CD8-positive, alpha-beta memory T cell (primary cell): ENCODE data around the gene FADD. TPM values are rescaled to one million over a fixed set of nuclear protein-coding genes. Genes with fewer than 3 reads are reported as not detected.

Experiments used
- CTCF ChIA-PET: fragments of 350-600 bp; sonication (Branson Sonifier 250); formaldehyde crosslinking; loops from one replicate; lab custom pipeline; 2021; ENCODE audit warnings: antibody characterized with exemption; lab: Charles Lee
- POLR2A ChIA-PET: fragments of 350-600 bp; sonication (Branson Sonifier 250); formaldehyde crosslinking; loops from one replicate; lab custom pipeline; 2021; ENCODE audit warnings: antibody characterized with exemption; lab: Charles Lee
- DNase-seq, 5 donors: peaks; one replicate each; pipeline versions ENCODE4 v3.0.0 to v3.0.0-alpha.2; 2020 to 2022; ENCODE audit warnings: mixed read lengths in 1 of 5
- H3K27ac ChIP-seq: one replicate; pipeline ENCODE4 v1.7.0; 2013; ENCODE audit warnings: low read depth, mild to moderate bottlenecking, low read length, moderate library complexity
- H3K27me3 ChIP-seq: 2 replicates; pipeline ENCODE4 v1.7.0; 2013; ENCODE audit warnings: low read length, mild to moderate bottlenecking; ENCODE audit not compliant: insufficient read depth, poor library complexity, severe bottlenecking
- H3K36me3 ChIP-seq: 2 replicates; pipeline ENCODE4 v1.7.0; 2013; ENCODE audit warnings: mild to moderate bottlenecking, low read length, moderate library complexity; ENCODE audit not compliant: insufficient read depth
- H3K4me1 ChIP-seq: 2 replicates; pipeline ENCODE4 v1.7.0; 2013; ENCODE audit warnings: mild to moderate bottlenecking, low read length, moderate library complexity; ENCODE audit not compliant: insufficient read depth
- H3K4me3 ChIP-seq: 2 replicates; pipeline ENCODE4 v1.7.0; 2013; ENCODE audit warnings: mild to moderate bottlenecking, low read length
- H3K9me3 ChIP-seq: 2 replicates; pipeline ENCODE4 v1.7.0; 2013; ENCODE audit warnings: mild to moderate bottlenecking, low read length
- H3K27ac Mint-ChIP-seq, 8 donors: one replicate each; pipeline ENCODE4 v1.8.0; 2020 to 2021; ENCODE audit warnings: mixed read lengths in 8 of 8, mild to moderate bottlenecking in 6 of 8, inconsistent platforms in 3 of 8, moderate library complexity in 3 of 8
- H3K27me3 Mint-ChIP-seq, 2 donors: one replicate each; pipeline ENCODE4 v1.8.0; 2020 to 2021; ENCODE audit warnings: mixed read lengths in 2 of 2, mild to moderate bottlenecking in 1 of 2, moderate library complexity in 1 of 2
- H3K36me3 Mint-ChIP-seq, 3 donors: one replicate each; pipeline ENCODE4 v1.8.0; 2020 to 2021; ENCODE audit warnings: mixed read lengths in 3 of 3, inconsistent platforms in 1 of 3, mild to moderate bottlenecking in 1 of 3
- H3K4me1 Mint-ChIP-seq, 3 donors: one replicate each; pipeline ENCODE4 v1.8.0; 2020 to 2021; ENCODE audit warnings: mixed read lengths in 3 of 3, inconsistent platforms in 1 of 3, mild to moderate bottlenecking in 1 of 3
- H3K4me3 Mint-ChIP-seq, 7 donors: one replicate each; pipeline ENCODE4 v1.8.0; 2020 to 2021; ENCODE audit warnings: mixed read lengths in 7 of 7, mild to moderate bottlenecking in 6 of 7, moderate library complexity in 4 of 7, inconsistent platforms in 2 of 7
- H3K9me3 Mint-ChIP-seq, 5 donors: one replicate each; pipeline ENCODE4 v1.8.0; 2020 to 2022; ENCODE audit warnings: mixed read lengths in 5 of 5, mild to moderate bottlenecking in 3 of 5, moderate library complexity in 2 of 5, inconsistent platforms in 1 of 5
- polyA plus RNA-seq: library from polyadenylated mRNA; unstranded; fragments of 300-500 nt; fragmentation: Illumina TruSeq; gene quantifications from one replicate; pipeline ENCODE4 v1.2.3, GENCODE V29; 2021
- total RNA-seq, 2 experiments: library from RNA; stranded (reverse); gene quantifications; one replicate each; pipeline ENCODE4 v1.2.3, GENCODE V29; 2021

FADD gene
- total and polyA plus RNA-seq, 3 experiments from 2014 or later: 22.9 to 39.4 (median 38.5) TPM

- DNase-seq: no peak
- POLR2A ChIA-PET: interaction anchor here (0.6 kb wide), 1 partner anchor 1588 kb away, joined by 3 read pairs; no protein-coding TSS in a partner anchor
- peaks cover 0 to under 1% of the 10 kb centered on the region in 2 donors for H3K27me3 Mint-ChIP-seq
- no peaks in the 10 kb centered on the region for H3K9me3 Mint-ChIP-seq
- Histone ChIP-seq H3K4me3 (no peak overlapping the region), H3K27ac (no peak overlapping the region), H3K27me3 (no peaks in the 10 kb centered on the region), H3K36me3 (no peaks in the 10 kb centered on the region), H3K9me3 (no peaks in the 10 kb centered on the region), H3K4me1 (no peaks in the 10 kb centered on the region)
- CTCF ChIA-PET: no interaction called here
- peak overlapping the region in 1 of 8 donors; percentile 33 for H3K27ac Mint-ChIP-seq
- H3K4me3 Mint-ChIP-seq: no peak overlapping the region
- no peaks in the 10 kb centered on the region for H3K4me1 Mint-ChIP-seq
- no peaks in the 10 kb centered on the region for H3K36me3 Mint-ChIP-seq
These were observed 28.4 kb upstream of the FADD start for GRCh38 chr11:70174547-70175235.

- Histone ChIP-seq H3K36me3 (no peaks in the 10 kb centered on the region), H3K4me1 (no peaks in the 10 kb centered on the region), H3K27me3 (no peaks in the 10 kb centered on the region), H3K9me3 (no peaks in the 10 kb centered on the region), H3K4me3 (no peak overlapping the region), H3K27ac (no peak overlapping the region)
- Mint-ChIP-seq H3K27ac (peak overlapping the region in 1 of 8 donors; percentile 33), H3K9me3 (no peaks in the 10 kb centered on the region), H3K4me1 (no peaks in the 10 kb centered on the region), H3K4me3 (no peak overlapping the region), H3K27me3 (no peaks in the 10 kb centered on the region), H3K36me3 (no peaks in the 10 kb centered on the region)
- POLR2A ChIA-PET: no interaction called here
- DNase-seq: no peak
- CTCF ChIA-PET: no interaction called here
These were observed 27.8 kb upstream of the FADD start for GRCh38 chr11:70175236-70175698.

GRCh38 chr11:70176940-70177689, 26.0 kb upstream of the FADD start:
- ChIA-PET POLR2A (interaction anchor here (0.6 kb wide), 1 partner anchor 95 kb away, joined by 4 read pairs; no protein-coding TSS in a partner anchor), CTCF (no interaction called here)
- H3K27ac ChIP-seq: no peak overlapping the region
- H3K27me3 Mint-ChIP-seq: no peaks in the 10 kb centered on the region
- no peak overlapping the region for H3K27ac Mint-ChIP-seq
- H3K27me3 ChIP-seq: no peaks in the 10 kb centered on the region
- no peaks in the 10 kb centered on the region for H3K4me1 ChIP-seq
- H3K9me3 ChIP-seq: no peaks in the 10 kb centered on the region
- no peaks in the 10 kb centered on the region for H3K4me1 Mint-ChIP-seq
- no peaks in the 10 kb centered on the region for H3K36me3 ChIP-seq
- peak; percentile 33 to 62 (median 38) for DNase-seq
- no peak overlapping the region for H3K4me3 ChIP-seq
- H3K9me3 Mint-ChIP-seq: no peaks in the 10 kb centered on the region
- H3K36me3 Mint-ChIP-seq: no peaks in the 10 kb centered on the region
- no peak overlapping the region for H3K4me3 Mint-ChIP-seq

- no peaks in the 10 kb centered on the region for H3K9me3 ChIP-seq
- POLR2A ChIA-PET: no interaction called here
- no peak for DNase-seq
- H3K36me3 ChIP-seq: no peaks in the 10 kb centered on the region
- no peaks in the 10 kb centered on the region for H3K4me1 ChIP-seq
- H3K4me1 Mint-ChIP-seq: no peaks in the 10 kb centered on the region
- H3K27ac Mint-ChIP-seq: no peak overlapping the region
- no peak overlapping the region for H3K4me3 Mint-ChIP-seq
- no peaks in the 10 kb centered on the region for H3K27me3 ChIP-seq
- no peak overlapping the region for H3K4me3 ChIP-seq
- no peaks in the 10 kb centered on the region for H3K9me3 Mint-ChIP-seq
- H3K27me3 Mint-ChIP-seq: peaks cover 0 to 16% of the 10 kb centered on the region in 2 donors
- no peaks in the 10 kb centered on the region for H3K36me3 Mint-ChIP-seq
- CTCF ChIA-PET: no interaction called here
- H3K27ac ChIP-seq: no peak overlapping the region
These were observed 22.2 kb upstream of the FADD start for GRCh38 chr11:70180906-70181305.

- ChIA-PET CTCF (no interaction called here), POLR2A (no interaction called here)
- Mint-ChIP-seq H3K36me3 (no peaks in the 10 kb centered on the region), H3K4me3 (no peak overlapping the region), H3K4me1 (no peaks in the 10 kb centered on the region), H3K9me3 (no peaks in the 10 kb centered on the region), H3K27me3 (peaks cover 0 to 20% of the 10 kb centered on the region in 2 donors), H3K27ac (no peak overlapping the region)
- DNase-seq: no peak
- Histone ChIP-seq H3K36me3 (no peaks in the 10 kb centered on the region), H3K27me3 (no peaks in the 10 kb centered on the region), H3K9me3 (no peaks in the 10 kb centered on the region), H3K27ac (no peak overlapping the region), H3K4me1 (no peaks in the 10 kb centered on the region), H3K4me3 (no peak overlapping the region)
These were observed 20.8 kb upstream of the FADD start for GRCh38 chr11:70182266-70182665.

GRCh38 chr11:70183032-70183431, 20.1 kb upstream of the FADD start:
- Mint-ChIP-seq H3K9me3 (no peaks in the 10 kb centered on the region), H3K4me1 (no peaks in the 10 kb centered on the region), H3K27me3 (peaks cover 0 to 23% of the 10 kb centered on the region in 2 donors), H3K27ac (no peak overlapping the region), H3K36me3 (no peaks in the 10 kb centered on the region), H3K4me3 (no peak overlapping the region)
- DNase-seq: no peak
- CTCF ChIA-PET: interaction anchor here (1.1 kb wide), 1 partner anchor 15 kb away, joined by 3 read pairs; no protein-coding TSS in a partner anchor
- POLR2A ChIA-PET: no interaction called here
- Histone ChIP-seq H3K27ac (no peak overlapping the region), H3K27me3 (no peaks in the 10 kb centered on the region), H3K4me3 (no peak overlapping the region), H3K9me3 (no peaks in the 10 kb centered on the region), H3K36me3 (no peaks in the 10 kb centered on the region), H3K4me1 (no peaks in the 10 kb centered on the region)

- CTCF ChIA-PET: interaction anchor here (1.1 kb wide), 1 partner anchor 15 kb away, joined by 3 read pairs; no protein-coding TSS in a partner anchor
- no peak overlapping the region for H3K4me3 Mint-ChIP-seq
These were observed 19.5 kb upstream of the FADD start for GRCh38 chr11:70183483-70184176.

More at GRCh38 chr11:70183483-70184176, 19.5 kb upstream of the FADD start:
- H3K27ac ChIP-seq: no peak overlapping the region
- Mint-ChIP-seq H3K27ac (peak overlapping the region in 1 of 8 donors; percentile 50), H3K4me1 (no peaks in the 10 kb centered on the region), H3K27me3 (peaks cover 0 to 23% of the 10 kb centered on the region in 2 donors), H3K36me3 (no peaks in the 10 kb centered on the region), H3K9me3 (no peaks in the 10 kb centered on the region)
- no peaks in the 10 kb centered on the region for H3K27me3 ChIP-seq
- POLR2A ChIA-PET: no interaction called here
- no peak overlapping the region for H3K4me3 ChIP-seq
- no peaks in the 10 kb centered on the region for H3K4me1 ChIP-seq
- no peak for DNase-seq
- no peaks in the 10 kb centered on the region for H3K36me3 ChIP-seq
- no peaks in the 10 kb centered on the region for H3K9me3 ChIP-seq
